ENCODE results near the gene DNAJB8. TPM values are rescaled to one million over a fixed set of nuclear protein-coding genes. Genes with fewer than 3 reads are reported as not detected.
A peak's percentile ranks its signal among the peaks of the same experiment; 100 is the strongest.

Gene DNAJB8
- total RNA-seq, 4 donors from 2014 or later, result not detected

DNA sequence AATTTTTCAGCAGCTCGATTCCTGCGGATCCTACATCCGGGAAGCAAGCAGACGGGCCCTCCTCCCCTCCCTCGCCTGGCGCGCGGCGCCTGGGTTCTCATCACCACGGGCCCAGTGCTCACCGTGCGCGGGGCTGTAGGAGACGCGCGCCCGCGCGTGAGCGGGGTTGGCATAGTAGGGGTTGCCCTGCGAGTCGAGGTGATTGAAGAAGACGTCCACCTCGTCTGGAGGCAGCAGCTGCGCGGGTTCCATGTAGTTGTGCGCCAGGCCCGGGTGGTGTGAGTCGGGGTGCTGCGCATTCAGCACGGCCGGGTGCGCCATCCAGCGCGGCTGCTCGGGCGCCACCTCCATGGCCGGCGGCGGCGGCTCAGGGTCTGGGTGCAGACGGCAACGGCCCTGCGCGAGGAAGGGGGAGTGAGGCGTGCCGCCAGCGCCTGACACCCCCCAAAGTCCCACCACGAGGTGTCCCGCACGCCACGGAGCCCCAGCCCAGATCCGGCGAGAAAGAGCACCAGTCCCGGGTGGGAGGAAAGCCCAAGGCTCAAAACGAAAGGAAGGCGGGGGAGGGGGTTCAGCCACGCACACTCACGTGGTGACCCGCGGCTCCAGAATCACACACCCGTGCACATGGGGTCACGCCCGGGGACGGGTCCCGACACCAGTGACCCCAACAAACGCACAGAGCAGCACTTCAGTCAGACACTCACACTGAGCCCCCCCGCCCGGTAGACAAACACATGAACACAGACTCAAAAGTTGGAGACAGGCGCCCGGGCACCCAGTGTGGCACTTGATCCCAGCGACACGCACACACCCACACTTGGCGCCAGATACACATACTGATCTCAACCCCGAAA is 20.2 kb upstream of the DNAJB8 start:
- Histone ChIP-seq H3K4me3 (replicated peaks in 1 of 3) (peak overlapping the region in 2 of 3 donors; percentile 28 to 60), H3K9me3 (no peaks in the 10 kb centered on the region), H3K27ac (peak overlapping the region in 2 of 3 donors; percentile 36 to 81), H3K4me1 (peaks cover 21 to 55% of the 10 kb centered on the region in 2 donors), H3K27me3 (peaks cover 55% of the 10 kb centered on the region), H3K36me3 (no peaks in the 10 kb centered on the region)
- 1 to 4% methylated on average over 11 to 25 of the region's 75 CpGs for WGBS, 2 donors
- intact Hi-C loops (cut with DNase I), result loop anchor here (5.0 kb wide), 1 partner anchor 310 kb away; no protein-coding TSS in a partner anchor
- TF ChIP-seq CTCF (IDR thresholded peaks at IDR 0.05), result no peak
- TF ChIP-seq POLR2A (IDR thresholded peaks at IDR 0.05), result no peak
- no peak for DNase-seq

- peaks cover 53% of the 10 kb centered on the region for H3K27me3 ChIP-seq
- no peak for DNase-seq
- no peaks in the 10 kb centered on the region for H3K36me3 ChIP-seq
- peak overlapping the region in 1 of 3 donors; percentile 60 for H3K4me3 ChIP-seq (replicated peaks in 1 of 3)
- TF ChIP-seq CTCF (IDR thresholded peaks at IDR 0.05) (no peak), POLR2A (IDR thresholded peaks at IDR 0.05) (no peak)
- H3K27ac ChIP-seq, result no peak overlapping the region
- intact Hi-C loops (cut with DNase I), result loop anchor here (5.0 kb wide), 1 partner anchor 309 kb away; no protein-coding TSS in a partner anchor
- no peaks in the 10 kb centered on the region for H3K9me3 ChIP-seq
- peaks cover 21 to 54% of the 10 kb centered on the region in 2 donors for H3K4me1 ChIP-seq
- 5 to 27% methylated on average over 10 of the region's 14 CpGs for WGBS, 2 donors
Measured at GRCh38 chr3:128486205-128486628, 19.5 kb upstream of the DNAJB8 start.

GRCh38 chr3:128485282-128486204 is 18.9 kb upstream of the DNAJB8 start:
- H3K27me3 ChIP-seq, result peaks cover 52% of the 10 kb centered on the region
- H3K9me3 ChIP-seq, result no peaks in the 10 kb centered on the region
- peak overlapping the region in 1 of 3 donors; percentile 60 for H3K4me3 ChIP-seq (replicated peaks in 1 of 3)
- no peak for TF ChIP-seq POLR2A (IDR thresholded peaks at IDR 0.05)
- intact Hi-C loops (cut with DNase I), result loop anchor here (5.0 kb wide), 1 partner anchor 308 kb away; no protein-coding TSS in a partner anchor
- peaks cover 21 to 54% of the 10 kb centered on the region in 2 donors for H3K4me1 ChIP-seq
- no peak for DNase-seq
- H3K27ac ChIP-seq, result no peak overlapping the region
- no peaks in the 10 kb centered on the region for H3K36me3 ChIP-seq
- 29 to 32% methylated on average over 13 to 24 of the region's 29 CpGs for WGBS, 2 donors

GRCh38 chr3:128484404-128485281 is 18.0 kb upstream of the DNAJB8 start:
- Histone ChIP-seq H3K27me3 (peaks cover 46% of the 10 kb centered on the region), H3K36me3 (no peaks in the 10 kb centered on the region), H3K4me1 (peaks cover 21 to 47% of the 10 kb centered on the region in 2 donors), H3K4me3 (replicated peaks in 1 of 3) (no peak overlapping the region), H3K9me3 (no peaks in the 10 kb centered on the region), H3K27ac (peak overlapping the region in 2 of 3 donors; percentile 15 to 47)
- 31 to 33% methylated on average over 15 to 16 of the region's 16 CpGs for WGBS, 2 donors
- intact Hi-C loops (cut with DNase I), result loop anchor here (5.0 kb wide), 1 partner anchor 307 kb away; no protein-coding TSS in a partner anchor
- DNase-seq, result no peak
- TF ChIP-seq CTCF (IDR thresholded peaks at IDR 0.05) (no peak), POLR2A (IDR thresholded peaks at IDR 0.05) (no peak)
